HUES48 (cell line): ENCODE measurements around the gene OR10A4.
"Not testable (repeated sequence)": the region's sequence is repeated elsewhere in the genome, so short reads cannot be mapped to it uniquely, and the experiment has no call there.

Experiments
- H3K27ac ChIP-seq: one replicate; pipeline ENCODE4 v1.7.0; 2013; ENCODE audit warnings: low read depth, low read length, inconsistent platforms
- H3K27me3 ChIP-seq: 2 replicates; pipeline ENCODE4 v1.6.1; 2013; ENCODE audit warnings: mild to moderate bottlenecking, low read length; ENCODE audit not compliant: control insufficient read depth, insufficient read depth
- H3K36me3 ChIP-seq: 2 replicates; pipeline ENCODE4 v1.6.1; 2013; ENCODE audit warnings: low read length; ENCODE audit not compliant: control insufficient read depth, insufficient read depth
- H3K4me1 ChIP-seq: 2 replicates; pipeline ENCODE4 v1.6.1; 2013; ENCODE audit warnings: mild to moderate bottlenecking, low read length; ENCODE audit not compliant: control insufficient read depth, insufficient read depth
- H3K4me3 ChIP-seq: 2 replicates; pipeline ENCODE4 v1.5.1; 2013; ENCODE audit warnings: mild to moderate bottlenecking, low read depth, low read length
- H3K9ac ChIP-seq: 2 replicates; pipeline ENCODE4 v1.6.1; 2013; ENCODE audit warnings: mild to moderate bottlenecking, low read depth, low read length, moderate library complexity
- H3K9me3 ChIP-seq: 2 replicates; pipeline ENCODE4 v1.6.1; 2013; ENCODE audit warnings: low read length; ENCODE audit not compliant: control insufficient read depth, insufficient read depth

Gene OR10A4

GRCh38 chr11:6876325-6876724, at the start of gene OR10A4:
TSS of gene OR10A4 (plus strand) at chr11:6876625. CDS start at chr11:6876648, 23 bp downstream.
- no peak within 1 kb of the TSS for H3K4me3 ChIP-seq
- no peaks in the 10 kb centered on the region for H3K4me1 ChIP-seq

GRCh38 chr11:6828103-6828502, 48.3 kb upstream of the OR10A4 start:
- H3K36me3 ChIP-seq = no peaks in the 10 kb centered on the region
- H3K4me1 ChIP-seq = no peaks in the 10 kb centered on the region
- no peak overlapping the region for H3K4me3 ChIP-seq
- H3K27ac ChIP-seq = no peak overlapping the region
- no peaks in the 10 kb centered on the region for H3K27me3 ChIP-seq
- H3K9me3 ChIP-seq = no peaks in the 10 kb centered on the region
- H3K9ac ChIP-seq = no peak overlapping the region

More at GRCh38 chr11:6876325-6876724, at the start of gene OR10A4:
- no peak within 1 kb of the TSS for H3K9ac ChIP-seq
- no peaks in the 10 kb centered on the region; the same call in 1 of the 2 replicates for H3K9me3 ChIP-seq
- H3K36me3 ChIP-seq = no peaks in the 10 kb centered on the region
- H3K27me3 ChIP-seq = no peaks in the 10 kb centered on the region
- H3K27ac ChIP-seq = no peak within 1 kb of the TSS

GRCh38 chr11:6833356-6833755, 43.1 kb upstream of the OR10A4 start:
- H3K27me3 ChIP-seq = no peaks in the 10 kb centered on the region
- no peak overlapping the region for H3K27ac ChIP-seq
- no peak overlapping the region for H3K4me3 ChIP-seq
- H3K4me1 ChIP-seq = no peaks in the 10 kb centered on the region
- H3K9ac ChIP-seq = no peak overlapping the region
- no peaks in the 10 kb centered on the region for H3K36me3 ChIP-seq
- no peaks in the 10 kb centered on the region for H3K9me3 ChIP-seq

- Histone ChIP-seq H3K4me1 (no peaks in the 10 kb centered on the region), H3K36me3 (no peaks in the 10 kb centered on the region), H3K9me3 (no peaks in the 10 kb centered on the region), H3K27ac (no peak overlapping the region), H3K27me3 (no peaks in the 10 kb centered on the region), H3K4me3 (no peak overlapping the region), H3K9ac (no peak overlapping the region)
Observed at GRCh38 chr11:6834021-6834420, 42.4 kb upstream of the OR10A4 start.

- Histone ChIP-seq H3K27ac (no peak overlapping the region), H3K9me3 (no peaks in the 10 kb centered on the region; the same call in 1 of the 2 replicates), H3K4me1 (peaks cover 11% of the 10 kb centered on the region), H3K4me3 (no peak overlapping the region), H3K27me3 (no peaks in the 10 kb centered on the region), H3K36me3 (no peaks in the 10 kb centered on the region), H3K9ac (no peak overlapping the region)
Observed at GRCh38 chr11:6841694-6842093, 34.7 kb upstream of the OR10A4 start.

GRCh38 chr11:6843670-6844069, 32.8 kb upstream of the OR10A4 start:
- no peaks in the 10 kb centered on the region; the same call in 1 of the 2 replicates for H3K9me3 ChIP-seq
- H3K36me3 ChIP-seq = no peaks in the 10 kb centered on the region
- no peak overlapping the region; the same call in 1 of the 2 replicates for H3K4me3 ChIP-seq
- peak overlapping the region; percentile 59 for H3K27ac ChIP-seq
- no peaks in the 10 kb centered on the region for H3K27me3 ChIP-seq
- peaks cover 19% of the 10 kb centered on the region for H3K4me1 ChIP-seq
- H3K9ac ChIP-seq = 0 out of 2 replicates have a peak overlapping the region, but pooled peaks have one; percentile 0

- no peaks in the 10 kb centered on the region for H3K27me3 ChIP-seq
- H3K27ac ChIP-seq = peak overlapping the region; percentile 59
- peaks cover 1% of the 10 kb centered on the region; the same call in 1 of the 2 replicates for H3K9me3 ChIP-seq
- 0 out of 2 replicates have a peak overlapping the region, but pooled peaks have one; percentile 0 for H3K9ac ChIP-seq
- no peak overlapping the region for H3K4me3 ChIP-seq
- H3K4me1 ChIP-seq = peaks cover 19% of the 10 kb centered on the region
- no peaks in the 10 kb centered on the region for H3K36me3 ChIP-seq
Observed at GRCh38 chr11:6844356-6844755, 32.1 kb upstream of the OR10A4 start.

- Histone ChIP-seq H3K4me1 (peaks cover 19% of the 10 kb centered on the region), H3K27me3 (no peaks in the 10 kb centered on the region), H3K36me3 (no peaks in the 10 kb centered on the region), H3K9ac (no peak within 1 kb of the TSS), H3K9me3 (peaks cover 4% of the 10 kb centered on the region; the same call in 1 of the 2 replicates), H3K4me3 (no peak within 1 kb of the TSS), H3K27ac (no peak within 1 kb of the TSS)
Observed at GRCh38 chr11:6845383-6845782, 31.0 kb upstream of the OR10A4 start, which contains the start of gene OR10A5. TSS of gene OR10A5 (plus strand) at chr11:6845683. CDS start at chr11:6845683, 0 bp downstream.

- H3K4me1 ChIP-seq = peaks cover 8% of the 10 kb centered on the region
- no peak overlapping the region for H3K4me3 ChIP-seq
- H3K9me3 ChIP-seq = peaks cover 7% of the 10 kb centered on the region; the same call in 1 of the 2 replicates
- no peaks in the 10 kb centered on the region for H3K36me3 ChIP-seq
- no peak overlapping the region for H3K9ac ChIP-seq
- no peak overlapping the region for H3K27ac ChIP-seq
- no peaks in the 10 kb centered on the region for H3K27me3 ChIP-seq
Observed at GRCh38 chr11:6850526-6850925, 25.9 kb upstream of the OR10A4 start.

- H3K9ac ChIP-seq = not testable (repeated sequence)
Observed at GRCh38 chr11:6854801-6855200, 21.6 kb upstream of the OR10A4 start.

GRCh38 chr11:6855971-6856541, 20.4 kb upstream of the OR10A4 start:
- Histone ChIP-seq H3K9me3 (peaks cover 3% of the 10 kb centered on the region; the same call in 1 of the 2 replicates), H3K9ac (no peak overlapping the region), H3K27me3 (no peaks in the 10 kb centered on the region), H3K36me3 (no peaks in the 10 kb centered on the region), H3K4me3 (no peak overlapping the region), H3K4me1 (no peaks in the 10 kb centered on the region), H3K27ac (no peak overlapping the region)

More at GRCh38 chr11:6854801-6855200, 21.6 kb upstream of the OR10A4 start:
- not testable (repeated sequence) for H3K4me3 ChIP-seq, H3K36me3 ChIP-seq, H3K27ac ChIP-seq, H3K27me3 ChIP-seq, H3K9me3 ChIP-seq, H3K4me1 ChIP-seq
